Neural cell (in vitro differentiated cells): Measurements from ENCODE around the gene HS6ST3. TPM values are rescaled to one million over a fixed set of nuclear protein-coding genes. Genes with fewer than 3 reads are reported as not detected.

Experiments
- H2AFZ ChIP-seq: fragments of 200-600, 300-800 bp; sonication (generic), shearing (Covaris generic); 2 replicates; pipeline ENCODE4 v1.6.0; 2014; ENCODE audit warnings: low read depth, mild to moderate bottlenecking, antibody characterized with exemption, low read length, moderate library complexity
- H3F3A ChIP-seq: fragments of 200-600 bp; shearing (Covaris generic); 2 replicates; pipeline ENCODE4 v1.6.1; 2016; ENCODE audit warnings: mild to moderate bottlenecking, moderate library complexity, mixed read lengths, antibody characterized with exemption, low read length; ENCODE audit not compliant: insufficient read depth, poor library complexity, severe bottlenecking
- H3K27ac ChIP-seq: fragments of 200-600, 300-800 bp; sonication (generic), shearing (Covaris generic); 2 replicates; pipeline ENCODE4 v1.5.1; 2014; ENCODE audit warnings: mild to moderate bottlenecking, low read length, moderate library complexity
- H3K27me3 ChIP-seq: fragments of 300-800, 200-600 bp; sonication (generic), shearing (Covaris generic); 2 replicates; pipeline ENCODE4 v1.6.0; 2014; ENCODE audit warnings: mild to moderate bottlenecking, low read depth, low read length, moderate library complexity; ENCODE audit not compliant: insufficient read depth
- H3K36me3 ChIP-seq: fragments of 300-800, 200-600 bp; sonication (generic), shearing (Covaris generic); 2 replicates; pipeline ENCODE4 v1.5.1; 2014; ENCODE audit warnings: mild to moderate bottlenecking, antibody characterized with exemption, low read length, moderate library complexity; ENCODE audit not compliant: insufficient read depth
- H3K4me2 ChIP-seq: fragments of 300-800, 200-600 bp; sonication (generic), shearing (Covaris generic); 2 replicates; pipeline ENCODE4 v1.6.0; 2014; ENCODE audit warnings: mild to moderate bottlenecking, low read length
- H3K4me3 ChIP-seq: fragments of 300-800, 200-600 bp; sonication (generic), shearing (Covaris generic); 2 replicates; pipeline ENCODE4 v1.5.1; 2014; ENCODE audit warnings: mild to moderate bottlenecking, low read length, moderate library complexity
- H3K79me2 ChIP-seq: fragments of 200-600 bp; shearing (Covaris generic); replicated peaks from 2 replicates; pipeline ENCODE4 v1.6.0; 2014; ENCODE audit warnings: mild to moderate bottlenecking, low read length, moderate library complexity; ENCODE audit not compliant: insufficient read depth
- H3K9ac ChIP-seq: fragments of 300-800, 200-600 bp; sonication (generic), shearing (Covaris generic); 2 replicates; pipeline ENCODE4 v1.6.1; 2016; ENCODE audit warnings: mild to moderate bottlenecking, low read length, mixed read lengths
- H3K9me2 ChIP-seq: fragments of 200-600 bp; shearing (Covaris generic); 2 replicates; pipeline ENCODE4 v1.6.1; 2016; ENCODE audit warnings: mild to moderate bottlenecking, low read length, mixed read lengths; ENCODE audit not compliant: insufficient read depth
- H3K9me3 ChIP-seq: fragments of 200-600, 300-800 bp; sonication (generic), shearing (Covaris generic); 2 replicates; pipeline ENCODE4 v1.6.1; 2016; ENCODE audit warnings: mild to moderate bottlenecking, mixed run types, low read length, moderate library complexity, mixed read lengths
- H4K20me1 ChIP-seq: fragments of 200-600 bp; shearing (Covaris generic); 2 replicates; pipeline ENCODE4 v1.6.1; 2016; ENCODE audit warnings: mild to moderate bottlenecking, mixed run types; ENCODE audit not compliant: insufficient read depth
- EP300 ChIP-seq: fragments of 450-650 bp; conservative IDR thresholded peaks from 2 replicates; pipeline ENCODE4 v1.6.1; 2014; ENCODE audit warnings: antibody characterized with exemption, mild to moderate bottlenecking, moderate library complexity; ENCODE audit not compliant: poor library complexity, severe bottlenecking
- EZH2 ChIP-seq: fragments of 200-600, 300-800 bp; shearing (Covaris generic), sonication (generic); IDR thresholded peaks from 2 replicates; pipeline ENCODE4 v1.6.1; 2014; ENCODE audit warnings: antibody characterized with exemption, low read length, borderline replicate concordance, mild to moderate bottlenecking; ENCODE audit not compliant: insufficient read depth, poor library complexity, severe bottlenecking
- MXI1 ChIP-seq: fragments of 450-650 bp; conservative IDR thresholded peaks from 2 replicates; pipeline ENCODE4 v1.6.1; 2014; ENCODE audit warnings: antibody characterized with exemption, mild to moderate bottlenecking; ENCODE audit not compliant: poor library complexity, severe bottlenecking
- POLR2AphosphoS5 ChIP-seq: IDR thresholded peaks from 2 replicates; pipeline ENCODE4 v1.6.1; 2012
- RAD21 ChIP-seq: fragments of 450-650 bp; conservative IDR thresholded peaks from 2 replicates; pipeline ENCODE4 v1.6.1; 2014; ENCODE audit warnings: antibody characterized with exemption, mild to moderate bottlenecking, moderate library complexity
- SMC3 ChIP-seq: fragments of 450-650 bp; conservative IDR thresholded peaks from 2 replicates; pipeline ENCODE4 v1.6.1; 2014; ENCODE audit warnings: antibody characterized with exemption, mild to moderate bottlenecking, moderate library complexity; ENCODE audit not compliant: poor library complexity
- TAF1 ChIP-seq: IDR thresholded peaks from 2 replicates; pipeline ENCODE4 v1.6.1; 2012; ENCODE audit warnings: low read depth
- polyA plus RNA-seq: library from polyadenylated mRNA; depleted of rRNA; stranded (reverse); fragments of >200 nt; gene quantifications from 2 replicates; pipeline ENCODE4 v1.2.3, GENCODE V29; 2014
- TF ChIP-seq, protein P1 (sequence below): IDR thresholded peaks from 2 replicates; pipeline ENCODE4 v1.6.1; 2012; ENCODE audit warnings: borderline replicate concordance
- TF ChIP-seq, protein P2 (sequence below): fragments of 450-650 bp; IDR thresholded peaks from 2 replicates; pipeline ENCODE4 v1.5.1; 2014; ENCODE audit warnings: antibody characterized with exemption, mild to moderate bottlenecking, moderate library complexity; ENCODE audit not compliant: poor library complexity, severe bottlenecking

HS6ST3 gene
- polyA plus RNA-seq, 1 donor from 2014 or later = 10.9 TPM

DNA sequence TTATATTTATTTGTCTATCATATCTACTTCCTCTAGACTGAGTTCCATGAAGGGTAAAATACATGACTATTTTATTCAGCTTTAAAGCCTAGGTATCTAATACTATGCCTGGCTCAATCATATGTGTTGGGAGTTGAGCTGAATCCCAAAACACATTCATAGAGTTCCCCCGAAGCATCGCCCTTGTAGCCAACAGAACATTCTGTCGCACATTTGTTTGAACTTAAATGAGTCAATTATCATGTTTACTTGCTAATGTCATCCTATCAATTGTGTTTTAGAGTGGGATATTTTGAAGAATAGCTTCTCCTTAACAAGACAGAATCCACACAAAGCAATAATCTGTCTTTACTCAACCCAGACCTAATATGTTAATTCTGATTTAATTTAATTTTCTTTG is 252.4 kb downstream of the HS6ST3 start:
- Histone ChIP-seq H3K9me2 (no peaks in the 10 kb centered on the region), H3K9ac (no peak overlapping the region), H2AFZ (no peak overlapping the region), H3K4me3 (no peak overlapping the region), H3K79me2 (no peaks in the 10 kb centered on the region), H3K27me3 (no peaks in the 10 kb centered on the region), H3K27ac (no peak overlapping the region), H3K36me3 (no peaks in the 10 kb centered on the region), H3F3A (no peaks in the 10 kb centered on the region), H3K9me3 (no peaks in the 10 kb centered on the region), H3K4me2 (no peak overlapping the region), H4K20me1 (no peaks in the 10 kb centered on the region)
- no peak for TF ChIP-seq EP300
- no peak for TF ChIP-seq MXI1
- TF ChIP-seq, protein P1, sequence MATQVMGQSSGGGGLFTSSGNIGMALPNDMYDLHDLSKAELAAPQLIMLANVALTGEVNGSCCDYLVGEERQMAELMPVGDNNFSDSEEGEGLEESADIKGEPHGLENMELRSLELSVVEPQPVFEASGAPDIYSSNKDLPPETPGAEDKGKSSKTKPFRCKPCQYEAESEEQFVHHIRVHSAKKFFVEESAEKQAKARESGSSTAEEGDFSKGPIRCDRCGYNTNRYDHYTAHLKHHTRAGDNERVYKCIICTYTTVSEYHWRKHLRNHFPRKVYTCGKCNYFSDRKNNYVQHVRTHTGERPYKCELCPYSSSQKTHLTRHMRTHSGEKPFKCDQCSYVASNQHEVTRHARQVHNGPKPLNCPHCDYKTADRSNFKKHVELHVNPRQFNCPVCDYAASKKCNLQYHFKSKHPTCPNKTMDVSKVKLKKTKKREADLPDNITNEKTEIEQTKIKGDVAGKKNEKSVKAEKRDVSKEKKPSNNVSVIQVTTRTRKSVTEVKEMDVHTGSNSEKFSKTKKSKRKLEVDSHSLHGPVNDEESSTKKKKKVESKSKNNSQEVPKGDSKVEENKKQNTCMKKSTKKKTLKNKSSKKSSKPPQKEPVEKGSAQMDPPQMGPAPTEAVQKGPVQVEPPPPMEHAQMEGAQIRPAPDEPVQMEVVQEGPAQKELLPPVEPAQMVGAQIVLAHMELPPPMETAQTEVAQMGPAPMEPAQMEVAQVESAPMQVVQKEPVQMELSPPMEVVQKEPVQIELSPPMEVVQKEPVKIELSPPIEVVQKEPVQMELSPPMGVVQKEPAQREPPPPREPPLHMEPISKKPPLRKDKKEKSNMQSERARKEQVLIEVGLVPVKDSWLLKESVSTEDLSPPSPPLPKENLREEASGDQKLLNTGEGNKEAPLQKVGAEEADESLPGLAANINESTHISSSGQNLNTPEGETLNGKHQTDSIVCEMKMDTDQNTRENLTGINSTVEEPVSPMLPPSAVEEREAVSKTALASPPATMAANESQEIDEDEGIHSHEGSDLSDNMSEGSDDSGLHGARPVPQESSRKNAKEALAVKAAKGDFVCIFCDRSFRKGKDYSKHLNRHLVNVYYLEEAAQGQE = no peak
- TF ChIP-seq, protein P2, sequence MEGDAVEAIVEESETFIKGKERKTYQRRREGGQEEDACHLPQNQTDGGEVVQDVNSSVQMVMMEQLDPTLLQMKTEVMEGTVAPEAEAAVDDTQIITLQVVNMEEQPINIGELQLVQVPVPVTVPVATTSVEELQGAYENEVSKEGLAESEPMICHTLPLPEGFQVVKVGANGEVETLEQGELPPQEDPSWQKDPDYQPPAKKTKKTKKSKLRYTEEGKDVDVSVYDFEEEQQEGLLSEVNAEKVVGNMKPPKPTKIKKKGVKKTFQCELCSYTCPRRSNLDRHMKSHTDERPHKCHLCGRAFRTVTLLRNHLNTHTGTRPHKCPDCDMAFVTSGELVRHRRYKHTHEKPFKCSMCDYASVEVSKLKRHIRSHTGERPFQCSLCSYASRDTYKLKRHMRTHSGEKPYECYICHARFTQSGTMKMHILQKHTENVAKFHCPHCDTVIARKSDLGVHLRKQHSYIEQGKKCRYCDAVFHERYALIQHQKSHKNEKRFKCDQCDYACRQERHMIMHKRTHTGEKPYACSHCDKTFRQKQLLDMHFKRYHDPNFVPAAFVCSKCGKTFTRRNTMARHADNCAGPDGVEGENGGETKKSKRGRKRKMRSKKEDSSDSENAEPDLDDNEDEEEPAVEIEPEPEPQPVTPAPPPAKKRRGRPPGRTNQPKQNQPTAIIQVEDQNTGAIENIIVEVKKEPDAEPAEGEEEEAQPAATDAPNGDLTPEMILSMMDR = no peak
- no peak for TF ChIP-seq SMC3
- no peak for TF ChIP-seq POLR2AphosphoS5
- TF ChIP-seq RAD21 = no peak
- no peak for TF ChIP-seq TAF1
- TF ChIP-seq EZH2 = no peak

DNA sequence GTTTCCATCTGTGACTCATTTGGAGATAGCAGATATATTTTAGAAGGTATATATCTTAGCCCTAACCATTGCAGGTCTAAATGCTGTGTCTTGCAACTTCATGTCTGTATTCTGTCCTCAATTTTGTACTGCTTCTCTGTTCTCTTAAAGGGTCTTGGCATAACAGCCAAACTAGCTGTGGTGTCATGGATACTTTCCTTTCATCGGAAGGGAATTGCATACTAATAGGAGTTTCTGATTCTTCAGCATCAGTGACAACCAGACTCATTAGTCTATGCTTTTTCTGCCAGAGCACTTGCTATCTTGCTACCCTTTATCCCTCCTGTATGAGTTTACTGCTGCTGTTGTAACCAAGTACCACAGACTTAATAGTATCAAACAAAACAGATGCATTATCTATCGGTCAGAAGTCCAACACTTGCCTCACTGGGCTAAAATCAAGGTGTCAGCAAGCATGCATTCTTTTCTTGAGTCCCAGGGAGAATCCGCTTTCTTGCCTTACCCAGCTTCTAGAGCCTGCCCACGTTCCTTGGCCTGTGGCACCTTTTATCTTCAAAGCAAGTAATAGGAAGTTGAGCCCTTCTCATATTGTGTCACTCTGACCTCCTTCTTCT is 253.1 kb downstream of the HS6ST3 start:
- Histone ChIP-seq H3K4me3 (no peak overlapping the region), H2AFZ (no peak overlapping the region), H3K4me2 (no peak overlapping the region), H3K9me3 (no peaks in the 10 kb centered on the region), H3F3A (no peaks in the 10 kb centered on the region), H3K9me2 (no peaks in the 10 kb centered on the region), H3K27me3 (no peaks in the 10 kb centered on the region), H4K20me1 (no peaks in the 10 kb centered on the region), H3K9ac (no peak overlapping the region), H3K79me2 (no peaks in the 10 kb centered on the region), H3K27ac (no peak overlapping the region), H3K36me3 (no peaks in the 10 kb centered on the region)
- no peak for TF ChIP-seq MXI1

DNA sequence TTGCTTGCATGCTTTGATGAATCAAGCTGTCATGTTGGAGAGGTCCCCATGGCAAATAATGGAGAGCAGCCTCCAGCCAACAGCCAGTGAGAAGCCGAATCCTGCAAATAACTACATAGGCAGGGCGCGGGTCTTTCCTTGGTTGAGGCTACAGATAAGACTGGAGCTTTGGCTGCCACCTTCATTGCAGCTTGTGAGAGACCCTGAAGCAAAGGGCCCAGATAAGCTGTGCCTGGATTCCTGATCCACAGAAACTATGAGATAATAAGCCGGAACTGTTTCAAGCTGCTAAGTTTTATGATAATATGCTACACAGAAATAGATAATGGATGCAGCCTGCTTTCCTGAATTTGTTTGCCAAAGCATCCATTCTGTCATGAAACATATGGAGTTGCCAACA is 257.0 kb downstream of the HS6ST3 start:
- Histone ChIP-seq H3K9me3 (no peaks in the 10 kb centered on the region), H3K36me3 (no peaks in the 10 kb centered on the region), H3K9me2 (no peaks in the 10 kb centered on the region), H4K20me1 (no peaks in the 10 kb centered on the region), H3K27ac (no peak overlapping the region), H3F3A (no peaks in the 10 kb centered on the region), H3K4me3 (no peak overlapping the region), H3K9ac (no peak overlapping the region), H3K27me3 (no peaks in the 10 kb centered on the region), H2AFZ (no peak overlapping the region), H3K79me2 (no peaks in the 10 kb centered on the region), H3K4me2 (no peak overlapping the region)
- no peak for TF ChIP-seq EZH2
- TF ChIP-seq TAF1 = no peak
- no peak for TF ChIP-seq MXI1
- TF ChIP-seq POLR2AphosphoS5 = no peak
- TF ChIP-seq RAD21 = no peak
- no peak for TF ChIP-seq SMC3
- no peak for TF ChIP-seq EP300
- TF ChIP-seq, protein P2 = no peak
- TF ChIP-seq, protein P1 = no peak
